ENCODE data around the gene AUP1. TPM values are rescaled to one million over a fixed set of nuclear protein-coding genes. Genes with fewer than 3 reads are reported as not detected.
A peak's percentile ranks its signal among the peaks of the same experiment; 100 is the strongest.

Gene AUP1
- total RNA-seq, 2 donors from 2014 or later: 82.5 to 170 TPM

- no peak overlapping the region for H3K4me3 ChIP-seq
- TF ChIP-seq CTCF (IDR thresholded peaks at IDR 0.05) (no peak), POLR2A (IDR thresholded peaks at IDR 0.05) (no peak)
- H3K36me3 ChIP-seq (replicated peaks in 1 of 2; ENCODE audit: insufficient read depth in 1 of 2, low read depth in 2 of 2): no peaks in the 10 kb centered on the region
- no peaks in the 10 kb centered on the region for H3K4me1 ChIP-seq
- intact Hi-C loops (cut with DNase I): loop anchor here (5.0 kb wide), 1 partner anchor 89 kb away; no protein-coding TSS in a partner anchor
- H3K9me3 ChIP-seq: no peaks in the 10 kb centered on the region
- ATAC-seq: no peak
- peak overlapping the region in 1 of 4 donors; percentile 19 for H3K27ac ChIP-seq
- no peak for DNase-seq
- WGBS, 2 donors: 72 to 85% methylated on average over 7 of the region's 7 CpGs
- no peaks in the 10 kb centered on the region for H3K27me3 ChIP-seq
Observed at GRCh38 chr2:74576211-74576862, 46.8 kb upstream of the AUP1 start.

GRCh38 chr2:74575320-74575719 is 45.8 kb upstream of the AUP1 start:
- no peaks in the 10 kb centered on the region for H3K27me3 ChIP-seq
- TF ChIP-seq CTCF (IDR thresholded peaks at IDR 0.05): no peak
- TF ChIP-seq POLR2A (IDR thresholded peaks at IDR 0.05): no peak
- ATAC-seq (no peak), DNase-seq (no peak)
- H3K4me1 ChIP-seq: no peaks in the 10 kb centered on the region
- no peak overlapping the region for H3K4me3 ChIP-seq
- 75 to 76% methylated on average over 4 of the region's 4 CpGs for WGBS, 2 donors
- intact Hi-C loops (cut with DNase I): loop anchor here (5.0 kb wide), 1 partner anchor 88 kb away; no protein-coding TSS in a partner anchor
- H3K27ac ChIP-seq: no peak overlapping the region
- H3K36me3 ChIP-seq (replicated peaks in 1 of 2; ENCODE audit: insufficient read depth in 1 of 2, low read depth in 2 of 2): no peaks in the 10 kb centered on the region
- H3K9me3 ChIP-seq: no peaks in the 10 kb centered on the region

- Histone ChIP-seq H3K36me3 (replicated peaks in 1 of 2; ENCODE audit: insufficient read depth in 1 of 2, low read depth in 2 of 2) (no peaks in the 10 kb centered on the region), H3K4me1 (no peaks in the 10 kb centered on the region), H3K9me3 (no peaks in the 10 kb centered on the region), H3K27me3 (no peaks in the 10 kb centered on the region), H3K4me3 (no peak overlapping the region), H3K27ac (no peak overlapping the region)
- intact Hi-C loops (cut with DNase I): no loop called here
- no peak for ATAC-seq
- TF ChIP-seq CTCF (IDR thresholded peaks at IDR 0.05) (no peak), POLR2A (IDR thresholded peaks at IDR 0.05) (no peak)
- WGBS, 2 donors: 42 to 60% methylated on average over 7 of the region's 7 CpGs
- DNase-seq: no peak
Observed at GRCh38 chr2:74573747-74574562, 44.4 kb upstream of the AUP1 start.

DNA sequence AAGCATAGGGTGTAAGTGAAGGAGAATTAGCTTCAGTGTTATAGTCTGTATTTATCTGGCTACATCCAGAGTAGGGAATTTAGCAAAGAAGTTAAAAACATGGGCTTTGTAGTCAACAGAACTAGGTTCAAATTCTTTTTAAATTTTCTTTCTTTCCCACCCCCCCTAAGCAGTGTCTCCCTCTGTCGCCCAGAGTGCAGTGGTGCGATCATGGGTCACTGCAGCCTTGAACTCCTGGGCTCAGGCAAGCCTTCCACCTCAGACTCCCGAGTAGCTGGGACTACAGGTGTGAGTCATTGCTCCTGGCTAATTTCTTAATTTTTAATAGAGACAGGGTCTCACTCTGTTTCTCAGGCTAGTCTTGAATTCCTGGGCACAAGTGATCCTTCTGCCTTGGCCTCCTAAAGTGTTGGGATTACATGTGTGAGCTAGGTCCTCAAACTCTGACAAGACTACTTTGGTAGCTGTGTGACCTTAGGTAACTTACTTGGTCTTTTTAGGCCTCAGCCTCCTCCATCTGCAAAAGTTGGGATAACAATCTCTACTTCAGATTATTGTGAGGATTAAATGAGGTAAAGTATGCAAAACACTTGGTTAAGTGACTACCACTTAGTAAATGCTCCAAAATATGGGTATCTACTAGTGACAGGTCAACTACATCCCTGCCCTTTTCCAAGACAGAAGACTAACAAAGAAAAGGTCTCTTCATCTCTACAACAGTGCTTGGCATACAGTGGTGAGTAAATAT is 42.8 kb upstream of the AUP1 start:
- Histone ChIP-seq H3K27ac (no peak overlapping the region), H3K4me1 (no peaks in the 10 kb centered on the region), H3K27me3 (no peaks in the 10 kb centered on the region), H3K9me3 (no peaks in the 10 kb centered on the region), H3K4me3 (no peak overlapping the region), H3K36me3 (replicated peaks in 1 of 2; ENCODE audit: insufficient read depth in 1 of 2, low read depth in 2 of 2) (no peaks in the 10 kb centered on the region)
- DNase-seq (no peak), ATAC-seq (no peak)
- TF ChIP-seq POLR2A (IDR thresholded peaks at IDR 0.05) (no peak), CTCF (IDR thresholded peaks at IDR 0.05) (no peak)
- WGBS, 2 donors: 56 to 70% methylated on average over 3 of the region's 3 CpGs
- intact Hi-C loops (cut with DNase I): no loop called here

Data from body of pancreas (tissue), 4 donors.